ENCODE results near the gene LAMTOR2. TPM values are rescaled to one million over a fixed set of nuclear protein-coding genes. Genes with fewer than 3 reads are reported as not detected.

The LAMTOR2 gene
- total RNA-seq = 69.9 and 73.0 TPM in 2 replicates

DNA sequence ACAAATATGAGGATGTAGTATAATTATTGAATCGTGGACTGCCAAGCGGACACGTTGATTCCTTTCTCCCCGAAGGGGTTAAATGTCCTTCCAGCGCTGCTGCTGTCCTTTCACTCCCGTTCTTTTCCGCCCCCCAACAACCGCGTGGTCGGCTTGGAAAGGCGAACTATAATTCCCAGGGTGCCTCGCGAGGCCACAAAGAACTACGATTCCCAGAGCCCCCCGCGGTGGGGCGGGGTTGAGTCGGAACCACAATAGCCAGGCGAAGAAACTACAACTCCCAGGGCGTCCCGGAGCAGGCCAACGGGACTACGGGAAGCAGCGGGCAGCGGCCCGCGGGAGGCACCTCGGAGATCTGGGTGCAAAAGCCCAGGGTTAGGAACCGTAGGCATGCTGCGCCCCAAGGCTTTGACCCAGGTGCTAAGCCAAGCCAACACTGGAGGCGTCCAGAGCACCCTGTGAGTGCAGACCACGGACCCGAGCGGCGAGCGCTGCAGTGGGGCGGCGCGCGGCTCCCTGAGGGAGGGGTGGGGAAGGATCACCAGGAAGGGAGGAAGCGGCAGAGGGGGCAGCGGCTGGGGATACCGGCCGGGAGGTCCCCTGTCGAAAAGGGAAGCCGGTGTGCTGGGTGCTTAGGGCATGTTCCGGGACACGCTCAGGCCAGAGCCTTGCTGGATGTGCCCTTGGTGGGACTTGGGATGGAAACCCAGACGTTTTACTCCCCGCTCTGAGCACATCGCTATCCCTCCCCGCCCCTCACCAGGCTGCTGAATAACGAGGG lies at the start of gene LAMTOR2:
Gene LAMTOR2, plus strand, starts transcription at position 283 of the 781 bp plus-strand sequence. Its CDS starts 108 bp downstream, at position 391.
- H3K27me3 Mint-ChIP-seq = no peaks in the 10 kb centered on the region
- peaks cover 32% of the 10 kb centered on the region for H3K36me3 Mint-ChIP-seq (ENCODE audit: low read depth)
- peak within 1 kb of the TSS; percentile 89 for H3K27ac Mint-ChIP-seq
- H3K9me3 Mint-ChIP-seq = no peaks in the 10 kb centered on the region
- intact Hi-C loops (cut with micrococcal nuclease) = loop anchor here (1.0 to 10.0 kb wide), 10 partner anchors 28 to 670 kb away; partner anchors contain the start of genes CCT3, ISG20L2, KHDC4 and MEF2D
- peaks cover 30% of the 10 kb centered on the region for H3K4me1 Mint-ChIP-seq
- peak; percentile 99 for DNase-seq
- peak within 1 kb of the TSS; percentile 98 for H3K4me3 Mint-ChIP-seq

DNA sequence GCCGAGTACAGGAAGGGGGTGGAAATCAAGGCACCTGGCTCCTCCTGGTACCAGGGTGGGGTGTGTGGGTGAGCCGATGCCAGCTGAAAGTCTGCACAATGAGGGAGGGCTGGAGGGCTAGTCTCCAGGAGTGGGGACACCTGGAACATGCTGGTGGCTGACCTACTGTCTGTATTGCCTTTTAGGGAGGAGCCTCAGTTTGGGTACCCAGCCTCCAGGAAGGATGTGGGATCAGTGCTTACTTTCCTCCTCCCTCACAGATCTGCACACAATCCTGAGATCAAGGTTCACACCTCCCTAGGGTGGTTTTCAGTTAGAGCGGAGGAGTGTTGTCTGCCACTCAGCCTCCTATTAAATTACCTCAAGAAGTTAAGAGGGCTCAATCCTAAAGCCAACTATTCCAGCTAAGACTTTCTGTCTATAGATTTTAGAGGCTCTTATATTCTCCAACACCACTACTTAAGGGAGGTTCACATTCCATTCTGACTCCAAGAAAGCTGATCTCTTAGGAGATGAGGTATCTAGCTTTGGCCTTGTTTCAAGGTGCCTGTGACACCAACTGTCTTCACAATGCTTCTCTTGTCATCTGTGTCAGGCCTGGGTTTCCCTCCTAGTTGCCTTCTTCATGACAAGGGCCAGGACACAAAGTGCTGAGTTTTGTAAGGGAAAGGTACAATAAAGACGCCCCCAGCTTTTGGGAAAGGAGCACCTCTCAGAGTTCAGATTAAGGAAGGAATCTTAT lies 49.6 kb upstream of the LAMTOR2 start:
- Mint-ChIP-seq H3K36me3 (ENCODE audit: low read depth) (peaks cover 19% of the 10 kb centered on the region), H3K27ac (peak overlapping the region; percentile 73), H3K4me1 (peaks cover 29% of the 10 kb centered on the region), H3K4me3 (peak overlapping the region; percentile 55), H3K9me3 (no peaks in the 10 kb centered on the region), H3K27me3 (no peaks in the 10 kb centered on the region)
- intact Hi-C loops (cut with micrococcal nuclease) = loop anchor here (2.0 to 10.0 kb wide), 2 partner anchors 16 to 50 kb away; partner anchors contain the start of genes LAMTOR2, SSR2 and UBQLN4
- DNase-seq = peak; percentile 81

DNA sequence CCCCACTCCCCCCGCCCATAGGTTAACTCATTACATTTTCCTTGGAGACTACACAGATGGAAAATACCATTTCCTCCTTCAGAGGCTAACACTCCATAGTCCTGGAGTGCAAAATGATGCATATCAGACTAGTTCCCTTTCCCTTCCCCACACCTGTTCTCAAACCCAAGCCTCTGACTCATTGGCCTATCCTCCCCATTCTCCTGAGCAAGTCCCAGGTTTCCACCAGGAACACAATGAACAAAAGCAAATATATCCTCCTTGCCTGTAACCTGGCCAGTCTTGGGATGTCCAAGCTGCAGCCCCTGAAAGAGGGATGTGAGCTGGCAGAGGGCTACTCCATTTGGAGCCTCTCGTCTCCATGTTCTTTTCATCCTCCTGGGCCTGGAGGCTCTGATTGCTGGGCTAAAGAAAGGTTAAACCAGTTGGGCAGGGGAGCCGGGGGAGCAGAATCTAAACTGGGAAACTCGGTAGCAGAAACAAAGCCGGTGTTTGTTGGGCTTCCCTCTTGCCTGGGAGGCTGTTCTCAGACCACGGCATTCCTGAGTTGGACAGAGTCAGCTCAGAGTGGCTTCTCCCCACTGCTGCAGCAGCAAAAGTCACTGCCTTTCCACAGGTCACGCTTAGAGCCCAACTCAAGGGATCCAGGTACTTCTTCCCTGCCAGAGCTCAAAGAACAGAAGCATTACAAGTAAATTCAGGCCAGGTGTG lies 47.8 kb upstream of the LAMTOR2 start:
- H3K27ac Mint-ChIP-seq = no peak overlapping the region
- no peak overlapping the region for H3K4me3 Mint-ChIP-seq
- H3K27me3 Mint-ChIP-seq = no peaks in the 10 kb centered on the region

DNA sequence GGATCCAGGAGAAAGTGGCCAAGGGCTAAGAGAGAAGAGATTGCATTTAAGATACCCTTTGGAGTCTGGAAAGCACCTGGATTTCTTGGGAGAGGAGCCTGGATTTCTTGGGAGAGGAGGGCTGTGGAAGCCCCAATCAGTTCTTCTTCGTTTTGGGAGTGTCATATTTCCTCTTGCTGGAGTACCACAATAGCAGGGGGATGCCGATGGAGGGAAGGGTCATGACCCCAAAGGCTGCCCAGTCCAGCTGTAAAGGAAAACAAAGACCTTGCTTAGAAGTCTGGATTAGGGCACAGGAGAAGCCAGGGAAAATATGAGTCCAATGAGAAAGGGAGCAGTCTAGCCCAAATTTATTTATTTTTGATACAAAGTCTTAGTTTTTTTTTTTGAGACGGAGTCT lies 45.2 kb upstream of the LAMTOR2 start:
- no peak overlapping the region for H3K27ac Mint-ChIP-seq
- intact Hi-C loops (cut with micrococcal nuclease) = loop anchor here (10.0 kb wide), 1 partner anchor 45 kb away; the partner anchor contains the start of genes LAMTOR2 and UBQLN4

More for the DNA sequence above, 47.8 kb upstream of the LAMTOR2 start:
- H3K36me3 Mint-ChIP-seq (ENCODE audit: low read depth) = peaks cover 34% of the 10 kb centered on the region
- intact Hi-C loops (cut with micrococcal nuclease) = loop anchor here (10.0 kb wide), 1 partner anchor 48 kb away; the partner anchor contains the start of genes LAMTOR2 and UBQLN4
- peaks cover 38% of the 10 kb centered on the region for H3K4me1 Mint-ChIP-seq
- no peak for DNase-seq
- H3K9me3 Mint-ChIP-seq = no peaks in the 10 kb centered on the region

DNA sequence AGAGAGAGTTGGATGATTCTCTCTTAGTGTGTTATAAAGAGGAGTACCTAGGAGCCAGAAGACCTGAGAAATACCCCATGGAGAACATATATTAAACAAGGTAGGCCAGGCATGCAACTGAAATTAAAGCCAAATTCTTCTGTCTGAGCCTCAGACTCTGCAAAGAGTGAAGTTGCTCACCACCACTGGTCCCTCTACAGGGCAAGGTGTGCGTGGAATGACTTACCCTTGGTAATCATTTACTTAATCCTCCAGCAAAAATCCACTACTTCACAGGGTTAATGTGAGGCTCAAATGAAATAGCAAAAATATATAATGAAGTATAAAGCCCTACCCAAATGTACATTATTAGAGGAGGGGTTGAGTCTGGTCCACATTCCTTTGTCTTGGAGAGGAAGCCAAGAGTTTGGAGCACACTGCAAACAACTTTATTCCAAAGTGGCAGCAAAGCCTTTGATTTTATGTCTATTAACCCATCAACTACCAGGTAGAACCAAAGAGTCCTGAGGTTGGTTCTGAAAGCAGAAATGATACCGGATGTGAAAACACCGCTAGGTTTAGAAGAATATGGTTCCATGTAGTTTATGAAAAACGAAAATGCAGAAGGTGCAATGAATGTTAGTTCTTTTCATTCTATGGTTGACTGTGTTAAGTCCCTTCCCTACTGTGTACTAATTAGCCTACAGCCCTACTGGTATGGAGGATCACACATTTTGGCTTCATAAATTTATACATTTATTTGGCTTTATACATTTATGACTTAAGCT lies 42.3 kb upstream of the LAMTOR2 start:
- Mint-ChIP-seq H3K27ac (no peak overlapping the region), H3K27me3 (no peaks in the 10 kb centered on the region), H3K36me3 (ENCODE audit: low read depth) (peaks cover 58% of the 10 kb centered on the region), H3K9me3 (no peaks in the 10 kb centered on the region), H3K4me3 (no peak overlapping the region), H3K4me1 (peaks cover 28% of the 10 kb centered on the region)
- intact Hi-C loops (cut with micrococcal nuclease) = no loop called here
- DNase-seq = no peak

More for the DNA sequence above, 45.2 kb upstream of the LAMTOR2 start:
- peaks cover 48% of the 10 kb centered on the region for H3K36me3 Mint-ChIP-seq (ENCODE audit: low read depth)
- peaks cover 36% of the 10 kb centered on the region for H3K4me1 Mint-ChIP-seq
- no peaks in the 10 kb centered on the region for H3K9me3 Mint-ChIP-seq
- no peak overlapping the region for H3K4me3 Mint-ChIP-seq
- DNase-seq = no peak
- no peaks in the 10 kb centered on the region for H3K27me3 Mint-ChIP-seq

DNA sequence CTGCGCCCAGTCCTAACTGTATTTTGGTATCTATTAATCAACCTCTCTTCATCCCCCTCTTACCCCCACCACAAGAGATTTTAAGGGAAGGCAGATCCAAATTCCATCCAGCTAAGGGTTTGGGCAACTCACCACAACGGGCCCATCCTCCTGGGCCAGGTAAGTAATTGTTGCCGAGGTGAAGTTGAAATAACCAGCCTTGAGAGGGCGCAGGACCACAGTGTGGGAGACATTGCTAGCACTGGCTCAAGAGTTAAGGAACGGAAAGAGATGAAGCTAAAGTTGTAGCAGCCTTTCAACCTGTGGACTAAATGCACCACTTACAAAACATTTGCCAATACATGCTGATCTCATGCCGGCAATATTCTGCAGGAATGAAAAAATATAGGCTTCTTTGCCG lies 39.8 kb upstream of the LAMTOR2 start:
- intact Hi-C loops (cut with micrococcal nuclease) = no loop called here
- H3K9me3 Mint-ChIP-seq = no peaks in the 10 kb centered on the region
- no peak for DNase-seq
- H3K27me3 Mint-ChIP-seq = no peaks in the 10 kb centered on the region
- peaks cover 31% of the 10 kb centered on the region for H3K4me1 Mint-ChIP-seq
- H3K4me3 Mint-ChIP-seq = no peak overlapping the region
- H3K36me3 Mint-ChIP-seq (ENCODE audit: low read depth) = peaks cover 60% of the 10 kb centered on the region
- H3K27ac Mint-ChIP-seq = no peak overlapping the region

DNA sequence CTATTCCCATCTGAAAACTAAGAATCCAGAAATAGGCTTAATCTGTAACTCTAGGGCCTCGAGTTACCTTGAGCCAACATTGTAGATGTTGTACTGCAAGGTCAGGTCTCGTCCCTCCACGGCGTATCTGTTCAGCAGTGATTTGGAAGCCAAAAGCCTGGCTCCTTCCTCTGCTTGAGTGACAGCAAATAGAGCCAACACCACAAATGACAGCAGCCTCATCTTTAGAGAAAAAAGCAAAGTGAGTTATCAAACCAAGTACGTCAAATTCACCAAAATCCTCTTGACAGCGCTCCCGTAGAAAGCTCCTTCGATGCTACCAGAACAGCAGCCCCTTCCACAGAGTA lies 34.7 kb upstream of the LAMTOR2 start:
- DNase-seq = no peak
- Mint-ChIP-seq H3K9me3 (no peaks in the 10 kb centered on the region), H3K4me1 (peaks cover 24% of the 10 kb centered on the region), H3K4me3 (peak overlapping the region; percentile 92), H3K36me3 (ENCODE audit: low read depth) (peaks cover 31% of the 10 kb centered on the region), H3K27ac (peak overlapping the region; percentile 93), H3K27me3 (peaks cover under 1% of the 10 kb centered on the region)
- intact Hi-C loops (cut with micrococcal nuclease) = loop anchor here (2.0 kb wide), 1 partner anchor 15 kb away; no protein-coding TSS in a partner anchor

DNA sequence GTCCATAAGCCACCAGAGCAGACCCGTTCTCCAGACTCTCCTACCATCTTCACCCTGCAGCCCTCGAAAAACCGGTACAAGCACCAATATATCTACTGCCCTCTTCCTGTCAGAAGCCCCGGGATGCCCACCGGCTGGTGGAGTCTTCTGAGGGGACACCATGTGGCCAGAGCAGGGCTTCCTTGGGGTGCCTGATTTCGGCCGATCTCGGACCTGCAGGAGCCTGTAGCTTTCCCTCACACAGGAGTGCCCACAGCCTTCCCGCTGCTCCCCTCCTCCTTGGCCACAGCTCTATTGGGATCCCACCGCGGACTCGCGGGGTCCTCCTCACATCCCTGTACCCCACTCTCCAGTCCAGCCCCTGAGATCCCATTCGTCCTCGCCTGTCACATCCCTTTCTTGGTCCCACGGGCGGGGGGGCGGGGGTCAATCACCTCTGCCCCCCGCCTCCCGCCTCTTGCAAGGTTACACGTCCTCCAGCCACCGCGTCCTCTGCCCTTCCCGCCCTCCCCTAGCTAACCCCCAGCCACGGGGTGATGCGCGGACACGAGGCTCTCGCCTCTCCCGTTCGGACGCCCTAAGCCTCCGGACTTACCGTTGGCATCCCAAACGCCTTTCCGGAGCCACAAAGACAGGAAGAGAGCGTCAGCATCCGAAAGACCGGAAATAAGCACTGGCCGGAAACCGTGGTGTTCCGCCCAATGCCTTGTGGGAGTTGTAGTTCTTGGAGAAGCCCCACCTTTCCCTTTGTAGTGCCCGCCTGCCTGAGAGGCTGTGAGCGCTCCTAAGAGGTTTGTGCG lies 34.1 kb upstream of the LAMTOR2 start, which contains the start of gene SSR2:
Gene SSR2, minus strand, starts transcription at position 659 of the 800 bp plus-strand sequence. CDS start 784 bp downstream, outside the sequence.
- Mint-ChIP-seq H3K27ac (peak within 1 kb of the TSS; percentile 93), H3K36me3 (ENCODE audit: low read depth) (peaks cover 29% of the 10 kb centered on the region), H3K4me1 (peaks cover 27% of the 10 kb centered on the region), H3K4me3 (peak within 1 kb of the TSS; percentile 92), H3K9me3 (no peaks in the 10 kb centered on the region), H3K27me3 (peaks cover 4% of the 10 kb centered on the region)
- DNase-seq = peak; percentile 97
- intact Hi-C loops (cut with micrococcal nuclease) = loop anchor here (1.0 to 2.0 kb wide), 2 partner anchors 16 to 33 kb away; partner anchors contain the start of gene UBQLN4

DNA sequence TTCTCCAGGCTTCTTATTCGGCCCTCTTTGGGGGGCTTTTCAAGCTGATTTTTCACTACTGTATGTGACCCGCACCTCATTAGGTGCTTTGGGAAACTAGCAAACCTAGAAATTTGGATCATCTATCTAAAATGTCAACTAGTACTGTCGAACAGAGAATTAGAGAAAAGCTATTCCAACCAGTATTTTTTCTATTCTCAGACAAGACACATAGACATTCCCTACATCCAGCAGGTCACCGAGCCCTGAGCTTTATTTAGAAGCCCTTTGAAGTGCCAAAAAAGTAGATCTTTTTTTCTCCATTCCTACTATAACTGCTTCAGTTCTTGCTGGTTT lies 33.5 kb upstream of the LAMTOR2 start:
- peaks cover 29% of the 10 kb centered on the region for H3K36me3 Mint-ChIP-seq (ENCODE audit: low read depth)
- DNase-seq = no peak
- H3K4me3 Mint-ChIP-seq = peak overlapping the region; percentile 92
- intact Hi-C loops (cut with micrococcal nuclease) = loop anchor here (1.0 to 2.0 kb wide), 2 partner anchors 16 to 32 kb away; partner anchors contain the start of gene UBQLN4
- no peaks in the 10 kb centered on the region for H3K9me3 Mint-ChIP-seq
- H3K27me3 Mint-ChIP-seq = peaks cover 4% of the 10 kb centered on the region
- peaks cover 30% of the 10 kb centered on the region for H3K4me1 Mint-ChIP-seq
- H3K27ac Mint-ChIP-seq = peak overlapping the region; percentile 93

DNA sequence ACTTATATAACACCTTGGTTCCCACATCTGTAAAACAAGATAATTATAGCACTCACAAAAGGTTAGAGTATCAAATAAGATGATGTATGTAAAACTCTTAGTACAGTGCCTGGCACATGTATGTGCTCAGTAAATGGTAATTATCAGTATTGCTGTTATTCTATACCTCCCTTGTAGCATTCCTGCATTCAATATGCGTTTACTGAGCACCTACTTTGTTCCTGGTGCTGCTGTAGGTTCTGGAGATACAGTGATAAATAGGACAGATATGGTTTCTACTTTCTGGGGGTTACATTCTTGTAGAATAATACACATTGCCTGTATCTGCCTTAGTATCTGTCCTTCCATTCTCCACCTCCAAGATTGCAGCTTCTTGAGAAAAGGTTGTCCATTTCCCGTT lies 32.6 kb upstream of the LAMTOR2 start:
- intact Hi-C loops (cut with micrococcal nuclease) = loop anchor here (1.0 to 2.0 kb wide), 2 partner anchors 17 to 31 kb away; partner anchors contain the start of gene UBQLN4
- Mint-ChIP-seq H3K4me1 (peaks cover 29% of the 10 kb centered on the region), H3K4me3 (no peak overlapping the region), H3K36me3 (ENCODE audit: low read depth) (peaks cover 24% of the 10 kb centered on the region), H3K9me3 (no peaks in the 10 kb centered on the region), H3K27ac (no peak overlapping the region), H3K27me3 (peaks cover 4% of the 10 kb centered on the region)
- DNase-seq = no peak

DNA sequence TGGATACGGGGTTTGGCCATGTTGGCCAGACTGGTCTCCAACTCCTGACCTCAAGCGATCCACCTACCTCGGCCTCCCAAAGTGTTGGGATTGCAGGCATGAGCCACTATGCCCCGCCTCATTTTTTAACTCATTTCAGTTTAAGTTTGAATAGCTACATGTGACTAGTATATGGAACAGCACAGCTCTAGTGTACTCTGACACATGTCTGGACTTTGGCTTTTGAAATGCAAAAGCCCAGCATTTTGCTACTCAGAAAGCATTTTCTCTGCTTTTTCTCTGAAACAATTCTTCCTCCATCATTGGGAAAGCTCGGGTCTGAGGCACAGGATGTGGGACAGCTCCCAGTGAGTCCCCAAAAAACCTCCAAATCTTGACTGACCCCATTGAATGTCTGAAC lies 29.8 kb upstream of the LAMTOR2 start:
- Mint-ChIP-seq H3K4me3 (no peak overlapping the region), H3K27me3 (peaks cover 4% of the 10 kb centered on the region), H3K36me3 (ENCODE audit: low read depth) (peaks cover 7% of the 10 kb centered on the region), H3K9me3 (no peaks in the 10 kb centered on the region), H3K27ac (no peak overlapping the region), H3K4me1 (peaks cover 17% of the 10 kb centered on the region)
- intact Hi-C loops (cut with micrococcal nuclease) = no loop called here
- no peak for DNase-seq

DNA sequence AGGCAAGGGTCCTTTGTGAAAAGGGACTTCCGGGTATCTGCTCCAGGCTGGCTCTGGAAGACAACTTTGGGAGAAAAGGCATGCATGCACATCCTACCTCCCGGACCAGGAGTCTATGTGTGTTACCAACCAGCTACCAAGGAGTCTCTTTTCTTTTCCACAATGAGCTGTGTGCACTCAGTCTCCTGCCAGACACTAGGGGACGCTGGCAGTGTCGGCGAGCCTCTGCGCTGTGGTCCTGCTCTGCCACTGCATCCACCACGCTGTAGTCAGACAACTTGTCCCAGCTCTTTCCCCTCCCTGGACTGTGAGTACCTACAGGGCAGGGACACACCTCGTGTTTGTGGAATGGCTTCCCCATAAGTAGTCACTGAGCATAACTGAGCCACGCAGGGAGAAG lies 28.7 kb upstream of the LAMTOR2 start:
- Mint-ChIP-seq H3K36me3 (ENCODE audit: low read depth) (no peaks in the 10 kb centered on the region), H3K4me3 (no peak overlapping the region), H3K4me1 (peaks cover 10% of the 10 kb centered on the region), H3K27ac (no peak overlapping the region), H3K27me3 (peaks cover 4% of the 10 kb centered on the region), H3K9me3 (no peaks in the 10 kb centered on the region)
- peak; percentile 79 for DNase-seq
- intact Hi-C loops (cut with micrococcal nuclease) = loop anchor here (1.0 kb wide), 1 partner anchor 40 kb away; no protein-coding TSS in a partner anchor
